ENCODE results near the gene VCL.

The VCL gene

GRCh38 chr10:73991884-73992245 lies 6.1 kb upstream of the VCL start:
- DNase-seq (ENCODE audit: low read depth), result peak; percentile 91
- TF ChIP-seq MYC (IDR thresholded peaks at IDR 0.05; ENCODE audit: low read depth, low read length) (peak; percentile 85), CTCF (IDR thresholded peaks at IDR 0.05; ENCODE audit: low read depth, low read length) (no peak), POLR2A (IDR thresholded peaks at IDR 0.05; ENCODE audit: extremely low read depth, insufficient read length) (peak; percentile 33), MAX (IDR thresholded peaks at IDR 0.05; ENCODE audit: low read depth, low read length) (peak; percentile 92)
- H3K4me3 ChIP-seq (ENCODE audit: low read depth, low read length), result no peak overlapping the region

- TF ChIP-seq POLR2A (IDR thresholded peaks at IDR 0.05; ENCODE audit: extremely low read depth, insufficient read length) (no peak), MAX (IDR thresholded peaks at IDR 0.05; ENCODE audit: low read depth, low read length) (0 out of 2 replicates have a peak, but pooled peaks have one; percentile 33)
- DNase-seq (ENCODE audit: low read depth), result peak; percentile 75
- no peak overlapping the region for H3K4me3 ChIP-seq (ENCODE audit: low read depth, low read length)
Measured at GRCh38 chr10:73992899-73993788, 4.8 kb upstream of the VCL start.

- no peak overlapping the region for H3K4me3 ChIP-seq (ENCODE audit: low read depth, low read length)
- TF ChIP-seq MAX (IDR thresholded peaks at IDR 0.05; ENCODE audit: low read depth, low read length), result no peak
- no peak for TF ChIP-seq CTCF (IDR thresholded peaks at IDR 0.05; ENCODE audit: low read depth, low read length)
- TF ChIP-seq MYC (IDR thresholded peaks at IDR 0.05; ENCODE audit: low read depth, low read length), result no peak
- no peak for TF ChIP-seq POLR2A (IDR thresholded peaks at IDR 0.05; ENCODE audit: extremely low read depth, insufficient read length)
- DNase-seq (ENCODE audit: low read depth), result no peak
Measured at GRCh38 chr10:73995035-73995358, 2.9 kb upstream of the VCL start.

GRCh38 chr10:73997461-73997786 lies 492 bp upstream of the VCL start:
- no peak for DNase-seq (ENCODE audit: low read depth)
- TF ChIP-seq CTCF (IDR thresholded peaks at IDR 0.05; ENCODE audit: low read depth, low read length), result no peak
- TF ChIP-seq MYC (IDR thresholded peaks at IDR 0.05; ENCODE audit: low read depth, low read length), result no peak
- no peak for TF ChIP-seq MAX (IDR thresholded peaks at IDR 0.05; ENCODE audit: low read depth, low read length)
- no peak for TF ChIP-seq POLR2A (IDR thresholded peaks at IDR 0.05; ENCODE audit: extremely low read depth, insufficient read length)
- H3K4me3 ChIP-seq (ENCODE audit: low read depth, low read length), result peak overlapping the region; percentile 77

- no peak for DNase-seq (ENCODE audit: low read depth)
- H3K4me3 ChIP-seq (ENCODE audit: low read depth, low read length), result peak overlapping the region; percentile 72
- TF ChIP-seq MAX (IDR thresholded peaks at IDR 0.05; ENCODE audit: low read depth, low read length) (no peak), MYC (IDR thresholded peaks at IDR 0.05; ENCODE audit: low read depth, low read length) (no peak), CTCF (IDR thresholded peaks at IDR 0.05; ENCODE audit: low read depth, low read length) (no peak), POLR2A (IDR thresholded peaks at IDR 0.05; ENCODE audit: extremely low read depth, insufficient read length) (no peak)
Measured at GRCh38 chr10:73998623-73998928, 660 bp downstream of the VCL start.

GRCh38 chr10:73998929-73999691 lies 1.2 kb downstream of the VCL start:
- peak overlapping the region; percentile 72 for H3K4me3 ChIP-seq (ENCODE audit: low read depth, low read length)
- no peak for TF ChIP-seq CTCF (IDR thresholded peaks at IDR 0.05; ENCODE audit: low read depth, low read length)
- no peak for TF ChIP-seq MYC (IDR thresholded peaks at IDR 0.05; ENCODE audit: low read depth, low read length)
- no peak for TF ChIP-seq MAX (IDR thresholded peaks at IDR 0.05; ENCODE audit: low read depth, low read length)
- no peak for TF ChIP-seq POLR2A (IDR thresholded peaks at IDR 0.05; ENCODE audit: extremely low read depth, insufficient read length)
- DNase-seq (ENCODE audit: low read depth), result no peak
